ENCODE data around the gene EEF2KMT. TPM values are rescaled to one million over a fixed set of nuclear protein-coding genes. Genes with fewer than 3 reads are reported as not detected.

Gene EEF2KMT
- total RNA-seq, 6 experiments from 2014 or later: 13.7 to 20.1 (median 15.9) TPM

- DNase-seq: no peak
- Mint-ChIP-seq H3K9me3 (no peaks in the 10 kb centered on the region), H3K27ac (no peak overlapping the region), H3K4me1 (ENCODE audit: low read depth) (peaks cover 7% of the 10 kb centered on the region), H3K36me3 (ENCODE audit: low read depth) (no peaks in the 10 kb centered on the region), H3K27me3 (ENCODE audit: insufficient read depth) (peaks cover 27% of the 10 kb centered on the region), H3K4me3 (no peak overlapping the region)
- TF ChIP-seq, protein P1, sequence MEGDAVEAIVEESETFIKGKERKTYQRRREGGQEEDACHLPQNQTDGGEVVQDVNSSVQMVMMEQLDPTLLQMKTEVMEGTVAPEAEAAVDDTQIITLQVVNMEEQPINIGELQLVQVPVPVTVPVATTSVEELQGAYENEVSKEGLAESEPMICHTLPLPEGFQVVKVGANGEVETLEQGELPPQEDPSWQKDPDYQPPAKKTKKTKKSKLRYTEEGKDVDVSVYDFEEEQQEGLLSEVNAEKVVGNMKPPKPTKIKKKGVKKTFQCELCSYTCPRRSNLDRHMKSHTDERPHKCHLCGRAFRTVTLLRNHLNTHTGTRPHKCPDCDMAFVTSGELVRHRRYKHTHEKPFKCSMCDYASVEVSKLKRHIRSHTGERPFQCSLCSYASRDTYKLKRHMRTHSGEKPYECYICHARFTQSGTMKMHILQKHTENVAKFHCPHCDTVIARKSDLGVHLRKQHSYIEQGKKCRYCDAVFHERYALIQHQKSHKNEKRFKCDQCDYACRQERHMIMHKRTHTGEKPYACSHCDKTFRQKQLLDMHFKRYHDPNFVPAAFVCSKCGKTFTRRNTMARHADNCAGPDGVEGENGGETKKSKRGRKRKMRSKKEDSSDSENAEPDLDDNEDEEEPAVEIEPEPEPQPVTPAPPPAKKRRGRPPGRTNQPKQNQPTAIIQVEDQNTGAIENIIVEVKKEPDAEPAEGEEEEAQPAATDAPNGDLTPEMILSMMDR (IDR thresholded peaks at IDR 0.05): no peak
Measured at GRCh38 chr16:5066511-5066910, 31.1 kb downstream of the EEF2KMT start.

GRCh38 chr16:5065813-5066212 lies 31.8 kb downstream of the EEF2KMT start, which contains the start of gene C16orf89:
Gene C16orf89, minus strand, starts transcription at chr16:5065956. Its CDS starts 48 bp downstream, at chr16:5065908.
- Mint-ChIP-seq H3K36me3 (ENCODE audit: low read depth) (no peaks in the 10 kb centered on the region), H3K9me3 (no peaks in the 10 kb centered on the region), H3K27ac (no peak within 1 kb of the TSS), H3K4me3 (no peak within 1 kb of the TSS), H3K4me1 (ENCODE audit: low read depth) (peaks cover under 1% of the 10 kb centered on the region; the same call in 1 of the 2 replicates), H3K27me3 (ENCODE audit: insufficient read depth) (peaks cover 28% of the 10 kb centered on the region)
- no peak for DNase-seq
- TF ChIP-seq, protein P1 (IDR thresholded peaks at IDR 0.05): no peak

- no peak for DNase-seq
- TF ChIP-seq, protein P1 (IDR thresholded peaks at IDR 0.05): no peak
- Mint-ChIP-seq H3K36me3 (ENCODE audit: low read depth) (no peaks in the 10 kb centered on the region), H3K27ac (no peak overlapping the region), H3K4me3 (no peak overlapping the region), H3K27me3 (ENCODE audit: insufficient read depth) (peaks cover 28% of the 10 kb centered on the region), H3K9me3 (no peaks in the 10 kb centered on the region), H3K4me1 (ENCODE audit: low read depth) (no peaks in the 10 kb centered on the region)
Measured at GRCh38 chr16:5065326-5065725, 32.3 kb downstream of the EEF2KMT start.

DNA sequence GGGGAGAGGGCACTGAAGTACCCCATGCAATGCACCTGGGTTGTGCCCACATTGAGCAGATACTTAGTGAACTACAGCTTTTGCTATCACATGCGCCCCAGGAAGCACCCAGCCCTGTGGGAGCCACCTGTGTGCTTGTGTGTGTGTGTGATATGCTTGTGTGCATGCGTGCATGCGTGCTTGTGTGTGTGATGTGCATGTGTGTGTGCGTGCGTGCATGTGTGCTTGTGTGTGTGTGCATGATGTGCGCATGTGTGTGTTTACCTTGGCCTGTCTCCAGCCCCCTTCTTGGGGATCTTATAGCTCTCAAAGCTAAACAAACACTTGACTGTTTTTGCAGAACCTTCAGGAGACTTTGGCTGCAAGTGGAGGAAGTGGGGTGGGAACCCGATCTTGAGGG lies 32.7 kb downstream of the EEF2KMT start:
- TF ChIP-seq, protein P1 (IDR thresholded peaks at IDR 0.05): no peak
- Mint-ChIP-seq H3K36me3 (ENCODE audit: low read depth) (no peaks in the 10 kb centered on the region), H3K27me3 (ENCODE audit: insufficient read depth) (peaks cover 28% of the 10 kb centered on the region), H3K27ac (no peak overlapping the region), H3K9me3 (no peaks in the 10 kb centered on the region), H3K4me3 (no peak overlapping the region), H3K4me1 (ENCODE audit: low read depth) (no peaks in the 10 kb centered on the region)
- DNase-seq: no peak

DNA sequence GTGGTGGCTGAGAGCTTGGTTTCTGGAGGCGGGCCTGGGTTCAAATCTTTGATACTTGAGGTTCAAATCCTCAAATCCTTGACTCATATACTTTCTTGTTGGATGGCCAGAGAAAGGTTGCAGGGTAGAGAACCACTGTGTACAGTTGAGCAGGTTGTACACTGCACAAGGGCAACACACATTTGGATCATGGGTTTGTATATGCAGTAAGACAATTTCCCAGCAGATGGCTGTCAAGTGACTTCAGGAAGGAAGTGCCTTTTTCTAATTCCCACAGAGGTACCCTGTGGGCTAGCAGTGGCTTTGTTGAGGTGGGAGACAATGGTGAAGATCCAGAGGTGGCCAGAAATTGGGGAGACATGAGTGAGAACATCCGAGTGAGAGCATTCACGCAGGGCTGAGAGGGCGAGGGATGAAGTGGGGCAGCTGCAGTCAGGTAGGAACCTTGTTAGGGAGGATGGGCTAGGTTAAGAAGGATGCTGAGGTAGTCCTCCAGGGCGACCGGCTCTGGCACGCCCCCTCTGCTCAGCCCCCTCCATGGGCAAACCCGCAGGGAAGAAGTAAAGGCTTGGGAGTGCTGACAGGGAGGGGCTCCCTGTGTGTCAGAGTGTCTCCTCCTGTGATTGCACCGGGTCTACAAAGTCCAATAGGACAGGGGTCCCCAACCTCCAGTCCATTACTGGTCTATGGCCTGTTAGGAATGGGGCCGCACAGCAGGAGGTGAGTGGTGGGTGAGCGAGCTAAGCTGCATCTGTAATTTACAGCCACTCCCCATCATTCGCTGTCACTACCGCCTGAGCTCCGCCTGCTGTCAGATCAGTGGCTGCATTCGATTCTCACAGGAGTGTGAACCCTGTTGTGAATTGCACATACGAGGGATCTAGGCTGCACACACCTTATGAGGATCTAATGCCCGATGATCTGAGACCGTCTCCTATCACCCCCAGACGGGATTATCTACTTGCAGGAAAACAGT lies 34.5 kb downstream of the EEF2KMT start:
- Mint-ChIP-seq H3K4me3 (no peak overlapping the region), H3K4me1 (ENCODE audit: low read depth) (no peaks in the 10 kb centered on the region), H3K9me3 (no peaks in the 10 kb centered on the region), H3K27me3 (ENCODE audit: insufficient read depth) (peaks cover 27% of the 10 kb centered on the region), H3K36me3 (ENCODE audit: low read depth) (no peaks in the 10 kb centered on the region), H3K27ac (no peak overlapping the region)
- DNase-seq: no peak
- TF ChIP-seq, protein P1 (IDR thresholded peaks at IDR 0.05): 0 out of 2 replicates have a peak, but pooled peaks have one; percentile 10
